Measurements from ENCODE around the gene GPR151.

DNA sequence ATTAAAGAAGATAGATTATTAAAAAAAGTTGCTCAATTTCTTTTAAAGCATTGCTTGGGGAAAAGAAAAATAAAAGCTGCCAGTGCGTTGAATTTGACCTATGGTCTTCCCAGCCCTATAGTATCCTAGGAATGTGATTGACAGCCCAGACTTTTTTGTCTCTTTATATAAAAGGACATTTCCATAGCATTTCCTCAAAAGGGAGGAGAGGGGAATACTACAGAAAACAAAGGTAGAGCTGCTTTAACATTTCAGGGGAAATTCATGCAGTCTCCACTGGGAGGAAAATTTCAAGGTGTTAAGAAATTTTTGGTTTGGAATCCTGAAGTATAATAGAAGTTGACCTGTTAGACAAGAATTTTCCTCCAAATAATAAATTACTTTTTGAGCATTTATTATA lies 17.9 kb upstream of the GPR151 start:
- TF ChIP-seq, protein P1, sequence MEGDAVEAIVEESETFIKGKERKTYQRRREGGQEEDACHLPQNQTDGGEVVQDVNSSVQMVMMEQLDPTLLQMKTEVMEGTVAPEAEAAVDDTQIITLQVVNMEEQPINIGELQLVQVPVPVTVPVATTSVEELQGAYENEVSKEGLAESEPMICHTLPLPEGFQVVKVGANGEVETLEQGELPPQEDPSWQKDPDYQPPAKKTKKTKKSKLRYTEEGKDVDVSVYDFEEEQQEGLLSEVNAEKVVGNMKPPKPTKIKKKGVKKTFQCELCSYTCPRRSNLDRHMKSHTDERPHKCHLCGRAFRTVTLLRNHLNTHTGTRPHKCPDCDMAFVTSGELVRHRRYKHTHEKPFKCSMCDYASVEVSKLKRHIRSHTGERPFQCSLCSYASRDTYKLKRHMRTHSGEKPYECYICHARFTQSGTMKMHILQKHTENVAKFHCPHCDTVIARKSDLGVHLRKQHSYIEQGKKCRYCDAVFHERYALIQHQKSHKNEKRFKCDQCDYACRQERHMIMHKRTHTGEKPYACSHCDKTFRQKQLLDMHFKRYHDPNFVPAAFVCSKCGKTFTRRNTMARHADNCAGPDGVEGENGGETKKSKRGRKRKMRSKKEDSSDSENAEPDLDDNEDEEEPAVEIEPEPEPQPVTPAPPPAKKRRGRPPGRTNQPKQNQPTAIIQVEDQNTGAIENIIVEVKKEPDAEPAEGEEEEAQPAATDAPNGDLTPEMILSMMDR (conservative IDR thresholded peaks at IDR 0.05; ENCODE audit: low read depth, low read length): no peak
- no peak for TF ChIP-seq MAZ (IDR thresholded peaks at IDR 0.05; ENCODE audit: borderline replicate concordance, low read depth, low read length)
- no peak for TF ChIP-seq POLR2A (IDR thresholded peaks at IDR 0.05; ENCODE audit: low read depth, low read length)
- no peak for TF ChIP-seq RAD21 (IDR thresholded peaks at IDR 0.05; ENCODE audit: low read length)
- TF ChIP-seq NFE2L2 (IDR thresholded peaks at IDR 0.05; ENCODE audit: low read depth, low read length): no peak
- no peak for TF ChIP-seq SMC3 (IDR thresholded peaks at IDR 0.05; ENCODE audit: low read depth, low read length)
- TF ChIP-seq RFX5 (IDR thresholded peaks at IDR 0.05; ENCODE audit: low read depth, low read length): no peak
- no peak for TF ChIP-seq MXI1 (IDR thresholded peaks at IDR 0.05; ENCODE audit: borderline replicate concordance, low read depth, low read length)
- no peak for TF ChIP-seq MAFK (IDR thresholded peaks at IDR 0.05; ENCODE audit: low read depth, low read length)
- TF ChIP-seq, protein P2, sequence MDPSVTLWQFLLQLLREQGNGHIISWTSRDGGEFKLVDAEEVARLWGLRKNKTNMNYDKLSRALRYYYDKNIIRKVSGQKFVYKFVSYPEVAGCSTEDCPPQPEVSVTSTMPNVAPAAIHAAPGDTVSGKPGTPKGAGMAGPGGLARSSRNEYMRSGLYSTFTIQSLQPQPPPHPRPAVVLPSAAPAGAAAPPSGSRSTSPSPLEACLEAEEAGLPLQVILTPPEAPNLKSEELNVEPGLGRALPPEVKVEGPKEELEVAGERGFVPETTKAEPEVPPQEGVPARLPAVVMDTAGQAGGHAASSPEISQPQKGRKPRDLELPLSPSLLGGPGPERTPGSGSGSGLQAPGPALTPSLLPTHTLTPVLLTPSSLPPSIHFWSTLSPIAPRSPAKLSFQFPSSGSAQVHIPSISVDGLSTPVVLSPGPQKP (IDR thresholded peaks at IDR 0.05; ENCODE audit: borderline replicate concordance, low read depth, low read length): no peak
- TF ChIP-seq CEBPB (IDR thresholded peaks at IDR 0.05; ENCODE audit: low read depth, low read length): no peak
- no peak for TF ChIP-seq RCOR1 (IDR thresholded peaks at IDR 0.05; ENCODE audit: insufficient replicate concordance, low read length)
- TF ChIP-seq, protein P3, sequence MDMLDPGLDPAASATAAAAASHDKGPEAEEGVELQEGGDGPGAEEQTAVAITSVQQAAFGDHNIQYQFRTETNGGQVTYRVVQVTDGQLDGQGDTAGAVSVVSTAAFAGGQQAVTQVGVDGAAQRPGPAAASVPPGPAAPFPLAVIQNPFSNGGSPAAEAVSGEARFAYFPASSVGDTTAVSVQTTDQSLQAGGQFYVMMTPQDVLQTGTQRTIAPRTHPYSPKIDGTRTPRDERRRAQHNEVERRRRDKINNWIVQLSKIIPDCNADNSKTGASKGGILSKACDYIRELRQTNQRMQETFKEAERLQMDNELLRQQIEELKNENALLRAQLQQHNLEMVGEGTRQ (IDR thresholded peaks at IDR 0.05; ENCODE audit: low read depth, low read length): no peak
